Bone marrow (tissue), 2 donors: Measurements from ENCODE around the gene PARD3.
"Not testable (repeated sequence)": the region's sequence is repeated elsewhere in the genome, so short reads cannot be mapped to it uniquely, and the experiment has no call there.

Experiments
- DNase-seq, 2 donors: peaks; one replicate each; lab custom pipeline; 2025; lab: John Stamatoyannopoulos, UW

PARD3 gene

DNA sequence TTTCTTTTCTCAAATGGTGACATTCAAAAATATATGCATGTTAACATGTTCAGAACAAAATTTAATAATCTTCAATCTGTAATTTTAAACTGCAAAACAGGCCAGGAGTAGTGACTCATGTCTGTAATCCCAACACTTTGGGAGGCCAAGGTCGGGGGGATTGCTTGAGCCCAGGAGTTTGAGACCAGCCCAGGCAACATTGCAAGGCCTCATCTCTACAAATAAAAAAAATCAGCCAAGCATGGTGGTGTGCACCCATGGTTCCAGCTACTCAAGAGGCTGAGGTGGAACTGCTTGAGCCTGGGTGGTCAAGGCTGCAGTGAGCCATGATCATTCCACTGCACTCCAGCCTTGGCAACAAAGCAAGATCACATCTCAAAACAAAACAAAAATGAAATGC, 394.3 kb downstream of the PARD3 start:
- no peak for DNase-seq

DNA sequence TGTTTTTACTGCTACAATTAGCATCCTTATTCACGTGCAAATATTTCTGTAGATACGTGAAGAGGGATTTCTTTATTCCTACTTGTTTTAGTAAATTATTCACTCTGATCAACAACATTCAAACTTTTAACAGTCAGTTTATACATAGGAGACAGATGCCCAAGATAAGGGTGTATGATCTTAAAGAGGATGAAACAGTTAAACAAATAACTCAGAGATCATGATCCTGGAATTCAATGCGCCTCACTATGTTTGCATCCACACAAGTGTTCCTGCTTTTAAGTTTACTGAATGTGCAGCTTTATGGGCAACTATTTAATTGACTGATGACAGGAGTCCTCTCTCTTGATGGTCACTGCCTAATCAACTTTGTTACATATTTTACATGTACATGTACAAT, 394.8 kb downstream of the PARD3 start:
- no peak for DNase-seq

DNA sequence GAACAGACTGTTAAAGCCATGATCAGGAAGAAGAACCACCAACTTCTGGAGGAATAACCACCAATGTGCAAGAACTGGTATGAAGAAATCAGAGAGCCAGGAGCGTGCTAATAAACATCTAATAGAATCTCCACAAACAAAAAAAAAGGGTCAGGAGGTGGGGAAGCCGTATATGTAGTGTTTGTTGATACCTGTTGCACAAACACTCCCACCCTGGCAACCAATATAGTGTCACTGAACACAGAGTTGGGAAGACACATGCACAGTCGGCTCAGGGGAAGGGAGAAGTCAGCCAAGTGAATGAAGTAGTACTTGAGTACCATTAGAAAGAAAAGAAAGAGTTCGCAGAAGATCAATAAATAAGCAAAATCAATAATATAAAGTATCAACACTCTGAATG, 400.1 kb downstream of the PARD3 start:
- no peak for DNase-seq

DNA sequence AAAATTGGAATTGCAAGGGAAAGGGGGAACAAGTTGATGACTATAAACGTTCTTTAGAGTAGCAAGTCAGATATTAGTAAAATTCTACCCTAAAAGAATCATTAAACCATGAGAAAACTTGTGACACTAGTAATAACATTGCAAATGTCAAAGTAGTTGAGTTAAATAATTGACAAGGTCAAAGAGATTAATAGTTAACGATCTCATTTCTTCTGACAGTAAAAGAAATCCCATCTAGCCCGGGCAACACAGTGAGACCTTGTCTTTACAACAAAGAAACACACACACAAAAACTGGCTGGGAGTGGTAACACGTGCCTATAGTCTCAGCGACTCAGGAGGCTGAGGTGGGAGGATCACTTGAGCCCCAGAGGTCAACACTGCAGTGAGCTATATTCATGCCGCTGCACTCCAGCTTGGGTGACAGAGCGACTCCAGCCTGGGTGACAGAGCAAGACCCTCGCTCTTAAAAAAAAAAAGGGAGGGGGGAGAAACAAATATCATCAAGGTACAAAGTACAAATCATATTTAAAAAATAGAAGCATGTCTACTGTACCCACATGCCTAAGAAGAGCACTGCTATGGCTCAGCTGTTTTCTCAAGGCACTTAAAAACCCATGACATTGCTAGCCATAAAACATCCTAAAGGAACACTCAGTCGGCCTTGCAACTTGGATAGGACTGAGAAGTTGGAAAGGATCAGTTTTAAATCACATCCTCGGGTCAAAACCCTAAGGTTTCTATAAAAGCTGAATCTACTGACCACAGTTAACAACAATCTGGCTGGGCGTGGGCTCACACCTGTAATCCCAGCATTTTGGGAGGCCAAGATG, 401.1 kb downstream of the PARD3 start:
- no peak for DNase-seq

DNA sequence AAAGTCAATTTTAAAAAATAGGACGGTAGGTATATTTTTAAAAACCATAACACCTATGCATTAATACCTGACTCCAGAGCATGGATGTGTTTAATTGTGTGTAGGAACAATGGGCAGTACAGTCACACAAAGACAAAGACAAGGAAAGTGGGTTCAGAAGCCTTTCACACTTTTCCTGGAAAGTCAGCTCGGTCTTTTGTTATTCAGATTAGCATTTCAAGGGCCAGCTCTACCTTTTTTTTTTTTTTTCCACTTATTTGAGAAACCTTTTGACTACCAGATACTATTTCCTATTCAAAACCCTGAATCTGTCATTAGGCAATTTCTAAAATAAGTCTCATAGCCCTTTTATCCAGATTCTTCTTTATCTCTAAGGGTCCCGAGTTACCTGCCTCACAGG, 401.9 kb downstream of the PARD3 start:
- DNase-seq: no peak

DNA sequence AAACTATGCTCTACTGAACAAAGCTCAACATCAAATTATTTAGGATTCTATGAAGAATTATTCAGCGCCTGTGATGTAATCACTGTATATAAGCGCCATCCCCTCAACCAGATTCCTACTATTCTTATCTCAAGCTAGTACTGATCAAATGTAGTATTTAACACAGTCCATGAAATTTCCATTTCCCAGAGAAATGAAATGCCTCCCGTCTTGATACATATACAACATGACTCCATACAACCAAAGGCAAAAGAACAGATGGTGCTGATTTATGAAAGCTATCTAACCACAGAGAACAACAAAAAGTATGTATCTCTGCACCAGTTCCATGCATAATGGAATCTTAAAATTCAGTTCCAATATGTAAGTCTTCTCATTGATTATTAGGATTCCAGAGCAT, 406.1 kb downstream of the PARD3 start:
- no peak for DNase-seq

DNA sequence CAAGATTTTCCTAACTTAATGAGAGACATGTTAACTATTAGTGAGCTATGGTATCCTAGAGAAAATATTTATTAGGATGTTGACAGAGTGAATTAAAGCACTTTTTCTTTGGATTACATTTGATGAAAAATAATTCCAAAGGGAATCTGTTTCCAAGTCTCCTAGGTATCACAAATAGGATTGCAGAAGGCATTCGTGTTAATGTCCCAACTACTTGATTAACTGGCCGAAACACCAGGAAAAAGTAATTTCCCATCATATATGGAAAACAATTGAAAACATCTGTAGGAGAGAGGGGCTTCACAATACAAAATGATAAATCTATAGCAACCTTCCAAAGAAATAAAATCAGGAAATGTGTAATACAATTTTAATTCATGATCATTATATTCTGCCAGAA, 406.7 kb downstream of the PARD3 start:
- no peak for DNase-seq

DNA sequence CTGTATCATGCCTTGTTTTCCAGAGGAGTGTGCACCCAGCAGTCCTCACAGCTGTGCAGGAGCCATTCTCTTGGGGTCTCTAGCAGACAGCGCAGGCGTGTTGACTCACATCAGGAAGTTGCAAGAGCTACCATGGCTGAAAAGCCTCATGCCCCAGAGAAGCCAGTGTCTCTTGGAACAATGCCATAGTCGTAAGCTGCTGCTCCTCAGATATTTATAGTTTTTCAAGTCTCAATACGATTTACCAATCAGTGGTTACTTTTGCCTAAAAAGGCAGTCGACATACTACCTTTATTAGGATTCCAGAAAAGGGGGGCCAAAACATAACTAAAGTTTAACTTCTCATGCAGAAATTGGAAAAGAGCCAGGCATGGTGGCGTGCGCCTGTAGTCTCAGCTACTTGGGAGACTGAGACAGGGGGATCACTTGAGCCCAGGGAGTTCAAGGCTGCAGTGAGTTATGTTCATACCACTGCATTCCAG, 407.7 kb downstream of the PARD3 start:
- DNase-seq: no peak

DNA sequence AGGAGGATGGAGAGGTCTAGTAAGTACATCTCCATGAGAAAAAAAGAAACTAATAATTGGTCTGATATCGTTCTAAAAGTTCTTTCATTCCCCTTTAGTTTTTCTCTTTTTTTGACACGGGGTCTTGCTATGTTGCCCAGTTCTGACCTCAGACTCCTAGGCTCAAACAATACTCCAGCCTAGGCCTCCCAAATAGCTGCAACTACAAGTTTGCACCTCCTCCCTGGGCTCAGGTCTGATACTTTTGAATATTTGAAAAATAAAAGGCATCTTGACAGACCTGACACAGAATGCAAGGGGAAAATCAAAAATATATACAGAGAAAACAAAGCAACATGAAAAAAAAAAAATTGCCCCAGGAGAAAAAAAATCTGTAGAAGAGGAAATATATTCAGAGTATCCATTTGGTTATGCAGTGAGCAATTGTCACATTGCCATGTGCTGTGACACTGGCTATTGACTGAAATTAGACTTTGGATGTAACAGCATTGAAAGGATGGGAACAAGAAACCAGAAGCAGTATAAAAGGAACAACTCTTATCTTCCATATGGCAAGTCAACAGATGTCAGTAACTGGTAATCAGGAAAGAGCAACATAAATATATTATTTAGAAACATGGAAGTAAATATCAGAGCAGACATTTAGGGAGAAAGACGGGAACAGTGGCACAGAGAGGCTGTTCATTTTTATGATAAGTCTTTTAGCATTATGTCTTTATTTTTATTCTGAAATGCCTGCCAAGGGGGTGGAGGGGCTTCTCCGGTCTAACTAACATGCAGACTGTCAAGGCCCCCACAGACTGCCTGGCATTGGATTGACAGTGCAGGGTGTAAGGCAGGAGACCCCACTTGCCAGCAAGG, 408.4 kb downstream of the PARD3 start:
- no peak for DNase-seq

DNA sequence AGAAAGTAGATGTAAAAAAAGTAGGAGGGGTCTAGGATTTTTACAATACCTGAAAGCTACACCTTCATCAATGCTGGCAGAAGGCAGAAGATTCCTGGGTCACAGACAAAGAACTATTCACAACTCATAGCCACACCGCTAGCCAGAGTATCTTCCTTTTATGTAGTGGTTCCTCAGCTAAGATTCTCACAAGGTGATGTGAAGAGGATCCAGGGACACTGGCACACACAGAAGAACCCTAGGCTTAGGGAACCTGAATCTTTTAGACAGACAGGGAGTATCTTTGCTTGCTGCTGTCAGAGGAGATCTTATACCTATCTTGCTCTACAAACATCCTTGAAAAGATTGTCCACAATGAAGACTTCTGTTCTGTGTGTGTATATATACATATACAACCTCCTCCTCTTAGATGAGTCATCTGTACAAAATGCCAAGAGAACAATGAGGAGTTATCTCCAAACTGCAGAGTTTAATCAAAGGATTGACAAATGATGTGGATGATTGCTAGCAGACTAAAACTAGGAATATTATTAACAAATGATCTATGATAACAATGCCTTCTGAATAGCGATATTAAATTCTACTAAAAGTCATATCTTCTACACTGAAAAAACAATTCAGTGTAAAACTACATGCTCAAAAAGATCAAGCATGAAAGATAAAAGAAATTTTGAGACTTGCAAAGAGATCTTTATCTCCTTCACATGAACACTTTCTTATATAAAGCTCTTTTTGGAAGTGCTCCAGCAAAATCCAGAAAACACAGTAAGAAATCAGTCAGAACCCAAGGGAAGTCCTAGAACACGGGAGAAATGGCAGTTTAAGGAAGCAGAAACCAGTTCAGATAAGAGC, 409.3 kb downstream of the PARD3 start:
- no peak for DNase-seq

DNA sequence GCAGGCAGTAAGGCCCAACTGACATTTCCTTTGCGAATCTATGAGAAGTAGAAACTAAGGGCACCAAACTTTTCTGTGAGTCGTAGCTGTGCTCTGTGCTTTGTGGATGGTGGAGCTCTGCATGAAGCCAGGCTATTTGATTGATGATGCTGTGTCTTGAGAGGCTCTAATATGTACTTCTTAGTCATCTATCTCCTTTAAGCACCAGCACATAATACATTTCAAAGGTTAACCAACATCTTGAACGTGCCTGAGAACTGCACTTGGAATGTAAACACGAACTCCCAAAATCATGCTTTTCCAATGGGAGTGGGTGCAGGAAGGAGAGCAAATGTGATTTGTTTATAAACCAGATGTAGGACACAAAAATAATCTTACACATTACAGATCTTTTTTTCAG, 411.6 kb downstream of the PARD3 start:
- no peak for DNase-seq

DNA sequence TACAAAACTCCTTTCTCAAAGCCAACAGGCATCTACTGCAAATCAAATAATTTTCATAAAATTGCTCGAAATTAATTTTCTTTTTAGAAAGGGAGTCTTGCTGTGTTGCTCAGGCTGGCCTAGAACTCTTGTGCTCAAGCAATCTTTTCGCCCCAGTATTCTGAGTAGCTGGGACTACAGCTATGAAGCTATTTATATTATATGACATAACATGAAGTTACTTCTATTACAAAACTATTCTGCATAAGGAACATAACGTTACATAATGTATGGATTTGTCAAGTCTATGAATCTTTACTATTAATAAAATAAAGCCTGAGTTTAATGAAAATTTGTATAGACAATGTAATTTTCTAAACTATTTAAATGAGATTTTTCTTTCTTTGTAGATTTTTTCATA, 415.0 kb downstream of the PARD3 start:
- no peak for DNase-seq

DNA sequence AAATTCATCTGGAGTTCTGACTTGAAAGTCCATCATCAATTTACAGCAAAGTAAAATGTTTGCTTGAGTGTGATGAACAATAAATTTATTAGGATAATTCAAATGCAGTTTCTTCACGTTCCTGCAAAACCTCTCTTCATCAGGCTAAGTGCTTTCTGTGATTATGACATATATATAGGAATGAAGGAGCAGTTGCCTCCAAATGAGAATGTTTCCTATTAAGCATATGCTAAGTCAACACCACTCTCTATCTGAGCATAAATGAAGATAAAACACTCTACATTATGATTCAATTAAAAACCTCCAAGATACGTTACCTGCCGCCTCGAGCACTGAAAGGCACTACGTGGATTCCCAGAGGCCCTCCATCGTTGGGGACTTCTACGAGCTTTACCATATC, 416.1 kb downstream of the PARD3 start:
- no peak for DNase-seq

DNA sequence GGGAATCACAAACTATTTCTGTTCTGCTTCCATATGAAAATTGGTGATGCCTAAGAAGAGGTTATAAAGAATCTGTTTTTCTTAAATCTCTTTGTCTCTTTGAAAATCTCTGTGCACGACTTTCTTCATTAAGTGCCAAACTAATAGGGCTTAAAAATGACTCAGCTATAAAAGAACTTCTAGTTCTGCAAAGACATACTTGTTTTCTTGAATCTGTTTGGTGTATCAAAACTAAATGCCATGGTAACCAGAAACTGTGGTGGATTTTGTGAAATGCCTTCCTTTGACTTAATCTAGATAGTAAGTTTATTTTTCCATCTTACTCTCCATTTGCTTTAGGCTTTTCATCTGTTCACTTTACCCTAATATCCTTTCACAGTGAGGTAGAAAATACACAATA, 417.8 kb downstream of the PARD3 start:
- no peak for DNase-seq

DNA sequence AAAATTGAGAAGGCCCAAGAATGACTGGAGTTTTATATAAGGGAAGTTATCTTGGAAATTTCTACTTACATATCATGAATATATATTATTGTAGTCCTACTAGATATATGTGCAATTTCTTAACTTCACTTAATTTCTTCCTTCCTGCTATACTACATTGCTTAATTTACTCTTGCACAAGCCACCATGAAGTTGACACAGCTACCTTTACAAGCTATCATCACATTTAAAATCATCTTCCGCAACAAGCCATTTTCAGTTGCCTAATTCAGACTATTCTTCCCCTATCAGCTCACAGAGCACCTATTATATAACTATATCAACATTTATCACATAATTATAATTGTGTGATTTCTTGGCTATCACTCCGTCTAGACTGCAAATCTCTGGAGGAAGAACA, 418.4 kb downstream of the PARD3 start:
- no peak for DNase-seq

DNA sequence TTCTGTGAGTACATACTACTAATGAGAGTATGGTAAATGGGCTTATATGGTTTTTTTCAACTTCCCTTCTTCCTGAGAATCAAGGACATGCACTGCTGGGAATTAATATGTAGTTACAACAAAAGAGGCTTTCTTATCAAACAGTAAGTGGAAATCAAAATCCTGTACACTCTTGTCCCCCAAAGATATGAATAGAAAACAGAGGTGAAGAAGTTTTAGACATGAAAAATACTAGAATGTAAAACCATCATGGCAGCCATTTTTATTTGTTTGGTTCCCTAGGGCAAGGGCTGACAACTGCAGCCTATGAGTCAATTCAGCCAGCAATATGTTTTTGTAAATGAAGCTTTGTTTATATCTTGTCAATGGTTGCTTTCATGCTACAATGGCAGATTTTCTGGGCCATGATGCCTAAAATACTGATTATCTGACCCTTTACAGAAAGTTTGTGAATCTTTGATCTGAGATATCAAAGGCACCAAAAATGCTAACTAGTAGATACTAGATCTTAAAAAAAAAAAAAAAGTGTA, 422.4 kb downstream of the PARD3 start:
- DNase-seq: no peak

DNA sequence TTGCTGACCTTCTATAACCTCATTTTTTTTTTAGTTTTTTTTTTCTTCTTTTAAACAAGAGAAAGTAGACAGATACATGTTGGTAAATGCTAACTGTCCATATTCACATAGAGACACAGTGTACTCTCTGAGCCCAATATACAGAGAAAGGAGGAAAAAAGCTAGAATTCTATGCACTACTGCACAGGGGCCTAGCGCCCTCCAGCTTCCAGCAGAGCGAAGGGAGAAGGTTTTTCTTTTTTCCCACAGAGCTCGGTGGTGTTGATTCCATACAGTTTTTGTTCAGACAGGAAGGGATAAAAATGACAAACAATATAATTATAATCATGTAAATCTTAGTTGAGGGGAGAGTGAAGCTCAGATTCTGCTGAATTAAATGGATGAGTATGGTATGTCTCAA, 423.9 kb downstream of the PARD3 start:
- not testable (repeated sequence) for DNase-seq

DNA sequence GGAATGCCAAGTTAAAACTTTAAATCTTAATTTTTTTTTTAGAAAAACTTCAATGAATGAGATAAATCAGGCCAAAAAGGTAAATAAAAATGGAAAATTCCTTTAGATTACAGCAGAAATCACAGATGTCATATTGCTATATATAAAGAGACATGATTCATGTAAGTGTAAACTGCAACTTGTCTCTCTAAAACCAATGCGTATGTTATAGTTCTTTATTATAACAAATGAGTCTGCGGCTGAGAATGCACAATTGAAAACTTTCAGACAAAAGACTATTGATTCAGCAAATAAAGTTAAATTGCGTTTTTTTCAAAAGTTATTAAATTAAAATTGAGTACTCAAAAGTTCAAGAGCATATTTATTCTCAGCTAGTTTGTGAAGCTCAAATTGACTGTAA, 425.3 kb downstream of the PARD3 start:
- DNase-seq: no peak

DNA sequence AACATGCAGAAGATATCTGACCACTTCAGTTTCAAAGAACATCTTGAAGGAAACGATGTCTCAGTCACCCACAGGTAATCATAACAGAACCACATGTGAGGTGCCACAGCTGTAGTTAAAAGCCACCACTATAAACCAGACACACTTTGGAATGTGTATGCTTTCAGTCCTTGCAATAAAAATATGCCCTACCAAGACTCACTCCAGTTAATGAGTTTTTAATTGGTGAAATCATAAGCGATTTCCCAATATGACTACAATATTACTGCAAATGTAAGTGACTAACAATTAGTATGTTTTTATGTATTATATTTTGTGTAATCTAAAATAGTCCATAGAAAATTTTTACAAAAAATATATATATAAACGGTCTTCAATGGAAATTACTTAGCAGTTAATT, 428.2 kb downstream of the PARD3 start:
- DNase-seq: no peak

DNA sequence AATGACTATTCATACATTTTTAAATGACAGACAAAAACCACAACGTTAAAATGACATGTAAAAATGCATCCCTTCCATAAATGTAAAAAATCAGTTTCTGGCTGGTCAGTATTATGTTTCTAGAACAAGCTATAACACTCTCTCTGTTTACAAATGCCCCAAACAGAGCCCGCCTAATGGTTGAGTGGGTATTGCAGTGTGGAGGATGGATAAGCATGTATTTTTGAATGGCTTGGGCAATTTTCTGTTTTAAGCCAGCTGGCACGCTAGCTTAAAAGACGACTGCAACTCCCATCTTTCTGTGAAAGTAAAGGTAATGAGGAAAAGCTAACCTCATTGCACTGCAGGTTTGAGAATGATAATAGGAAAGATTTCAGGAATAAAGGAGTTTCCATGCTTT, 430.7 kb downstream of the PARD3 start:
- no peak for DNase-seq

DNA sequence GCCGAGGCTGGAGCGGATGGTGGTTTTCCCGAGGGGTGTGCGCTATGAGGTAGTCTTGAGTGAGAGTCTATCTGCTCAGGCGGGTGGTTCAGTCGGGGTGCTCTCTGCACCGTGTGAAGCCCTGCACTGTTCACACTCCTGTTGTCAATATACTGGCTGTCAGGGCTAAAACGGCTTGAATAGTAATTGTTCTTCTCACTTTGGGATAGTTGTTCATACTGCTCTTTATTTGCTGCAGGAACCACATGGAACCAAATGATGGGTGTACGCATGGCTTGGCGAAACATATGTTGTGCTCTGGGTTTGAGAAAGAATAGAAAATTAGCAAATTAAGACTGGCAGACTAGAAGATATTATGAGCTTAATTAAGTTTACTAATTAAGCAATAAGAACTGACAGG, 432.5 kb downstream of the PARD3 start:
- no peak for DNase-seq

DNA sequence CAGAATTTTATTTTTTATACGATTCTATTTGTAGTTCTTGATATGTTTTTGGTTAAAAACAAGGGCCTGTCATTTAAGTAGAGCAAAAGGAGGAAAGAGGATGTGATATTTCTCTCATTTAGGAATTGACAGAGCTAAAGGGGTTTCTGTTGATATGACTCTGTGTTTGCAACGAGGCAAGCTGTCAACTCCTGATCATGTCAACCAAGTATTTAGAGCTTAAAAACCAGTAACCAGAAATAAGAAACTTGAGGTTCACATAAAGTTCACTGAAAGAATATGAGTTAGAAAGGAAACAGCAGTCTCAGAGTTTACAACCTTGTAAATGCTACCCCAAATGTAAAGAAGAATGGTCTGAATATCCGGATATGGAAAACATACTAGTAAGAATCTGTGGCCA, 434.2 kb downstream of the PARD3 start:
- DNase-seq: no peak
